ENCODE results near the gene PTPRM. TPM values are rescaled to one million over a fixed set of nuclear protein-coding genes. Genes with fewer than 3 reads are reported as not detected.

The PTPRM gene
- total RNA-seq, 1 donor from 2014 or later: 63.2 TPM

GRCh38 chr18:8232791-8233190 is 665.7 kb downstream of the PTPRM start:
- H3K4me3 ChIP-seq (ENCODE audit: low read depth, low read length): no peak overlapping the region
- DNase-seq (ENCODE audit: low read depth): no peak
- no peak for TF ChIP-seq CTCF (conservative IDR thresholded peaks at IDR 0.05; ENCODE audit: low read depth, low read length)

GRCh38 chr18:8235894-8236293 is 668.8 kb downstream of the PTPRM start:
- no peak overlapping the region for H3K4me3 ChIP-seq (ENCODE audit: low read depth, low read length)
- DNase-seq (ENCODE audit: low read depth): no peak
- no peak for TF ChIP-seq CTCF (conservative IDR thresholded peaks at IDR 0.05; ENCODE audit: low read depth, low read length)

GRCh38 chr18:8238507-8238906 is 671.4 kb downstream of the PTPRM start:
- no peak for DNase-seq (ENCODE audit: low read depth)
- H3K4me3 ChIP-seq (ENCODE audit: low read depth, low read length): no peak overlapping the region
- no peak for TF ChIP-seq CTCF (conservative IDR thresholded peaks at IDR 0.05; ENCODE audit: low read depth, low read length)

GRCh38 chr18:8241731-8242130 is 674.6 kb downstream of the PTPRM start:
- DNase-seq (ENCODE audit: low read depth): no peak
- TF ChIP-seq CTCF (conservative IDR thresholded peaks at IDR 0.05; ENCODE audit: low read depth, low read length): no peak

GRCh38 chr18:8242151-8242696 is 675.1 kb downstream of the PTPRM start:
- H3K4me3 ChIP-seq (ENCODE audit: low read depth, low read length): no peak overlapping the region
- DNase-seq (ENCODE audit: low read depth): no peak
- TF ChIP-seq CTCF (conservative IDR thresholded peaks at IDR 0.05; ENCODE audit: low read depth, low read length): no peak

More at GRCh38 chr18:8241731-8242130, 674.6 kb downstream of the PTPRM start:
- H3K4me3 ChIP-seq (ENCODE audit: low read depth, low read length): no peak overlapping the region

- no peak for TF ChIP-seq CTCF (conservative IDR thresholded peaks at IDR 0.05; ENCODE audit: low read depth, low read length)
- DNase-seq (ENCODE audit: low read depth): no peak
- no peak overlapping the region for H3K4me3 ChIP-seq (ENCODE audit: low read depth, low read length)
Measured at GRCh38 chr18:8247700-8248099, 680.6 kb downstream of the PTPRM start.

- H3K4me3 ChIP-seq (ENCODE audit: low read depth, low read length): no peak overlapping the region
- no peak for TF ChIP-seq CTCF (conservative IDR thresholded peaks at IDR 0.05; ENCODE audit: low read depth, low read length)
- DNase-seq (ENCODE audit: low read depth): no peak
Measured at GRCh38 chr18:8248576-8248975, 681.5 kb downstream of the PTPRM start.
